Hepatocyte (in vitro differentiated cells): Measurements from ENCODE around the gene NT5M.
"Not testable (repeated sequence)": the region's sequence is repeated elsewhere in the genome, so short reads cannot be mapped to it uniquely, and the experiment has no call there.

Source experiments
- EZH2 ChIP-seq: fragments of 200-600 bp; sonication (generic); IDR thresholded peaks from 2 replicates; pipeline ENCODE4 v1.6.1; 2016; ENCODE audit warnings: antibody characterized with exemption, mild to moderate bottlenecking, borderline replicate concordance
- EZH2phosphoT487 ChIP-seq: fragments of 200-600 bp; sonication (generic); IDR thresholded peaks from one replicate; pipeline ENCODE4 v1.6.1; 2018; ENCODE audit warnings: antibody characterized with exemption, mild to moderate bottlenecking, low read depth, moderate library complexity; ENCODE audit not compliant: unreplicated experiment, severe bottlenecking
- TF ChIP-seq, protein P1 (sequence below): fragments of 200-600 bp; sonication (generic); IDR thresholded peaks from 2 replicates; pipeline ENCODE4 v1.5.1; 2016; ENCODE audit warnings: antibody characterized with exemption, mild to moderate bottlenecking; ENCODE audit not compliant: poor library complexity

DNA sequence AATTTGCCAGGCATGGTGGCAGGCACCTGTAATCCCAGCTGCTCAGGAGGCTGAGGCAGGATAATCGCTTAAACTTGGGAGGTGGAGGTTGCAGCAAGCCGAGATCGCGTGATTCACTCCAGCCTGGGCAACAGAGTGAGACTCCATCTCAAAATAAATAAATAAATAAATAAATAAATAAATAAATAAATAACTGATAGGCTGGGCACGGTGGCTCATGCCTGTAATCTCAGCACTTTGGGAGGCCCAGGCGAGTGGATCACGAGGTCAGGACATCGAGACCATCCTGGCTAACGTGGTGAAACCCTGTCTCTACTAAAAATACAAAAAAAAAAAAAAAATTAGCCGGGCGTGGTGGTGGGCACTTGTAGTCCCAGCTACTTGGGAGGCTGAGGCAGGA lies 47.5 kb upstream of the NT5M start:
- TF ChIP-seq, protein P1, sequence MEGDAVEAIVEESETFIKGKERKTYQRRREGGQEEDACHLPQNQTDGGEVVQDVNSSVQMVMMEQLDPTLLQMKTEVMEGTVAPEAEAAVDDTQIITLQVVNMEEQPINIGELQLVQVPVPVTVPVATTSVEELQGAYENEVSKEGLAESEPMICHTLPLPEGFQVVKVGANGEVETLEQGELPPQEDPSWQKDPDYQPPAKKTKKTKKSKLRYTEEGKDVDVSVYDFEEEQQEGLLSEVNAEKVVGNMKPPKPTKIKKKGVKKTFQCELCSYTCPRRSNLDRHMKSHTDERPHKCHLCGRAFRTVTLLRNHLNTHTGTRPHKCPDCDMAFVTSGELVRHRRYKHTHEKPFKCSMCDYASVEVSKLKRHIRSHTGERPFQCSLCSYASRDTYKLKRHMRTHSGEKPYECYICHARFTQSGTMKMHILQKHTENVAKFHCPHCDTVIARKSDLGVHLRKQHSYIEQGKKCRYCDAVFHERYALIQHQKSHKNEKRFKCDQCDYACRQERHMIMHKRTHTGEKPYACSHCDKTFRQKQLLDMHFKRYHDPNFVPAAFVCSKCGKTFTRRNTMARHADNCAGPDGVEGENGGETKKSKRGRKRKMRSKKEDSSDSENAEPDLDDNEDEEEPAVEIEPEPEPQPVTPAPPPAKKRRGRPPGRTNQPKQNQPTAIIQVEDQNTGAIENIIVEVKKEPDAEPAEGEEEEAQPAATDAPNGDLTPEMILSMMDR: not testable (repeated sequence)
- TF ChIP-seq EZH2, EZH2phosphoT487: not testable (repeated sequence)
